HepG2 (cell line): ENCODE results near the gene SGCE.

Source experiments
- SIN3A ChIP-seq: IDR thresholded peaks from 2 replicates; pipeline ENCODE4 v1.6.1; 2011; ENCODE audit warnings: low read depth, mild to moderate bottlenecking, control low read depth, low read length, borderline replicate concordance
- STAT5B ChIP-seq: sonication (generic); formaldehyde crosslinking; IDR thresholded peaks from 2 replicates; pipeline ENCODE4 v1.4.0; 2020; ENCODE audit warnings: missing genetic modification reagents
- ZBTB8A ChIP-seq: sonication (generic); formaldehyde crosslinking; IDR thresholded peaks from 2 replicates; pipeline ENCODE4 v1.4.0; 2020; ENCODE audit warnings: mild to moderate bottlenecking, low read depth, missing genetic modification reagents, borderline replicate concordance

DNA sequence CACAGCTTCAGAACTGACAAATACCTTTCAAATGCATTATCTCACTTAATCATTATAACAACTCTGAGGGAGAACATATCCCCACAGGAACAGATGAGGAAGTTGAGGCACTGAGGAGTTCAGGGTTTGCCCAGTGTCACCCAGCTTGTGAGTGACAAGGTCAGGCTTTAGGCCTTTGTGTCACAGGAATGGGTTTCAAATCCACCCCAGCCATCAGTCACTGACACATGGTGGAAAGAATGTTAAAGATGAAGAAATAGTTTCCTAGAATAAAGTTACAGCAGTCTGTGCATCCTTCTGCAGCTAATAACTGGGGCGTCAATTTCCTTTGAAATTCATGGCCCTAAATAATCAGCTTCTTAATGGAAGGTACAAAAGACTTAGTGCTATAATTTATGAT lies 37.8 kb downstream of the SGCE start:
- no peak for TF ChIP-seq ZBTB8A (CRISPR knock-in tag)
- no peak for TF ChIP-seq STAT5B (CRISPR knock-in tag)
- no peak for TF ChIP-seq SIN3A
